C4-2B (cell line): ENCODE data around the gene TJP1.

Experiments
- H3K27ac ChIP-seq: fragments of 450-650 bp; 2 replicates; pipeline ENCODE4 v1.5.1; 2017
- CTCF ChIP-seq: fragments of 450-650 bp; conservative IDR thresholded peaks from 2 replicates; pipeline ENCODE4 v1.5.1; 2017; ENCODE audit warnings: mild to moderate bottlenecking
- ZFX ChIP-seq: fragments of 450-650 bp; IDR thresholded peaks from 2 replicates; pipeline ENCODE4 v1.6.1; 2017

Gene TJP1

GRCh38 chr15:29853211-29853987 lies 31.1 kb upstream of the TJP1 start:
- TF ChIP-seq CTCF (no peak), ZFX (no peak)

GRCh38 chr15:29852201-29852600 lies 29.9 kb upstream of the TJP1 start:
- no peak for TF ChIP-seq ZFX
- no peak for TF ChIP-seq CTCF
- peak overlapping the region; percentile 97 for H3K27ac ChIP-seq

More at GRCh38 chr15:29853211-29853987, 31.1 kb upstream of the TJP1 start:
- H3K27ac ChIP-seq, result peak overlapping the region; percentile 97

DNA sequence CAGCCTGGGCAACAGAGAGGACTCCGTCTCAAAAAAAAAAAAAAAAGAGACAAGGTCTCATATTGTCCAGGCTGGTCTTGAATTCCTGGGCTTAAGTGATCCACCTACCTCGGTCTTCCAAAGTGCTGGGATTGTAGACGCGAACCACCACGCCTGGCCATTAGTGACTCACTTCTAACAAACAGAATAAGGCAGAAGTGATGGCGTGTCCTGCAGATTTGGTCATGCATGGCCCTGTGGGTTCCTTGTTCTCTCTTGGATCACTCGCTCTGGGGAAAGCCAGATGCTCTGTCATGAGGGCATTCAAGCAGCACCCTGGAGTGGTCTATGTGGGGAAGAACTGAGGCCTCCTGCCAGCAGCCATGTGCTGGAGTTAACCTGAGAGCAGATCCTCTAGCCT lies 27.4 kb upstream of the TJP1 start:
- H3K27ac ChIP-seq, result peak overlapping the region; percentile 12; the same call in 1 of the 2 replicates
- no peak for TF ChIP-seq CTCF

GRCh38 chr15:29849218-29849617 lies 26.9 kb upstream of the TJP1 start:
- TF ChIP-seq CTCF (no peak), ZFX (no peak)
- no peak overlapping the region for H3K27ac ChIP-seq

GRCh38 chr15:29844290-29844903 lies 22.1 kb upstream of the TJP1 start:
- TF ChIP-seq ZFX (no peak), CTCF (no peak)
- no peak overlapping the region for H3K27ac ChIP-seq

GRCh38 chr15:29842290-29842689 lies 20.0 kb upstream of the TJP1 start:
- H3K27ac ChIP-seq, result no peak overlapping the region
- TF ChIP-seq ZFX, result no peak
- TF ChIP-seq CTCF, result no peak

DNA sequence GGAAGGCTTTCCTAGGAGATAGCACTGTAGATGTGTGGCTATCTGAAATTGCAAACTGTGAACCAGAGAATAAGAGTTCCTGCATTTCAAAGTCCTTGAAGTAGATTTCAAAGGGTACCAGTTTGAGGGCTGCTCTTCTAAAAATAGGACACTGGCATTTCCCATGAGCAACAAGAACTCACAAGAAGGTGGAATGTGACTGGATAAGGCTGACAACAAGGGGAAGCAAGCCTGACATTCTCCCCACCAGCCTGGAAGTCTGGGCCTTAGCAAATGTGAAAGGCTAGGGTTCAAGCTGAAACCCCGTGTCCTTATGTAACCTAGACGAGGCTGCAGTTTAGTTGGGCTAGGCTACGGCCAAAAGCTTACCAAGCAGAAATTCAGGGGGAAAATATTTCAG lies 18.7 kb upstream of the TJP1 start:
- H3K27ac ChIP-seq, result no peak overlapping the region
- TF ChIP-seq ZFX (no peak), CTCF (no peak)
